ENCODE data around the gene C1QB. TPM values are rescaled to one million over a fixed set of nuclear protein-coding genes. Genes with fewer than 3 reads are reported as not detected.
"Not testable (repeated sequence)": the region's sequence is repeated elsewhere in the genome, so short reads cannot be mapped to it uniquely, and the experiment has no call there.

C1QB gene
- total RNA-seq, 1 donor = not detected

DNA sequence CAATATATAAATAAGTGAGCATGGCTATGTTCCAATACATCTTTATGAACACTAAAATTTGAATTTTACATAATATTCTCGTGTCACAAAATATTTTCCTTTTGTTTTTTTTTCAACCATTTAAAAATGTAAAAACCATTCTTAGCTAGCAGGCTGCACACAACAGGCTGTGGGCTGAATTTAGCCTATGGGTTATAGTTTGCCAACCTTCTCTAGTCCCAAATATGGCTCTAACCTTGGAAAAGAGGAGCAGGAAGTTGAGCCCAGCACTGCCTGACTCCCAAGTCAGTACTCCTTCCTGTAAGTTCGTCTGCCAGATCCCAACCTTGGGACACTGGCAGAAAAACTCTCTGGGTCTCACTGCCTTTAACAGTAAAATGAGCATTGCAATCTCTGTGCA lies 13.4 kb downstream of the C1QB start:
- no peak for TF ChIP-seq CTCF (IDR thresholded peaks at IDR 0.05; ENCODE audit: insufficient read depth, low read length)
- H3K4me3 ChIP-seq (ENCODE audit: low read depth, low read length) = no peak overlapping the region
- no peak for DNase-seq (ENCODE audit: low read depth)

DNA sequence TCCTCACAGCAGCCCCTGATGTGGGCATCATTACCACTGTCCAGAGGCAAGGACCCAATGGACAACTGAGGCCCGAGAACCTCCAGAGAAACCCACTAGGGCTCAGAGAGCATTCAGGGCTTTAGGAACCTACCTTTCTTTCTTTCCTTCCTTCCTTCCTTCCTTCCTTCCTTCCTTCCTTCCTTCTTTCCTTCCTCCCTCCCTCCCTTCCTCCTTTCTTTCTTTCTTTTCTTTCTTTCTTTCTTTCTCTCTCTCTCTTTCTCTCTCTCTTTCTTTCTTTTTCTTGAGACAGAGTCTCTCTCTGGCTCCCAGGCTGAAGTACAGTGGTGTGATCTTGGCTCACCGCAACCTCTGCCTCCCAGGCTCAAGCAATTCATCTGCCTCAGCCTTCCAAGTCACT lies 15.8 kb downstream of the C1QB start:
- DNase-seq (ENCODE audit: low read depth); H3K4me3 ChIP-seq (ENCODE audit: low read depth, low read length): not testable (repeated sequence)

DNA sequence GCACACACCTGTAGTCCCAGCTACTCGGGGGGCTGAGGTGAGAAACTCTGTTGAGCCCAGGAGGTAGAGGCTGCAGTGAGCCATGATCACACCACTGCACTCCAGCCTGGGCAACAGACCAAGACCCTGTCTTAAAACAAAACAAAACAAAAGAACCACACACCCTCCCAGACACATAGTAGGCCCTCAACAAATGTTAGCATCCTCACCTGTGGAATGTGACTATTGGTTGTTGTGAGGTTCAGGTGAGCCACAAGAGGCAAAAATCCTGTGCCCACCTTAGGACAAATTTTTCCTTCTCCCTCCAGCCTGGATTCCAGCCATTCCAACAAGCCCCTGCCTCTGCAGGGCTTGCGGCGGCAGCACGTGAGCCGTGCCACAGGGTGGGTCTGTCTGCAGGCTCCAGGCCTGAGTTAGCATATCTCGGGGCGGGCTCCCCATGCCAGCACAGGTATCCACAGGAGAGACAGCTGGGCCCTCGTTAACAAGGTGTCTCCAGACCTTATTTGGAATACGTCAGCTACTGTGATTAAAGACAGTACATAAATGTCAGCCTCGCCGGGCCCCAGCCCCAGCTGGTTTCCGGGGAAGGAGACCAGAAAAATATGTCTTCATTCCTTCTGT lies 17.4 kb downstream of the C1QB start:
- TF ChIP-seq CTCF (IDR thresholded peaks at IDR 0.05; ENCODE audit: insufficient read depth, low read length) = no peak
- no peak overlapping the region for H3K4me3 ChIP-seq (ENCODE audit: low read depth, low read length)

GRCh38 chr1:22671999-22672398 lies 19.0 kb downstream of the C1QB start:
- no peak overlapping the region for H3K4me3 ChIP-seq (ENCODE audit: low read depth, low read length)
- TF ChIP-seq CTCF (IDR thresholded peaks at IDR 0.05; ENCODE audit: insufficient read depth, low read length) = no peak
- no peak for DNase-seq (ENCODE audit: low read depth)

More for the DNA sequence above, 17.4 kb downstream of the C1QB start:
- no peak for DNase-seq (ENCODE audit: low read depth)

- DNase-seq (ENCODE audit: low read depth) = peak; percentile 80
These were observed 20.7 kb downstream of the C1QB start for GRCh38 chr1:22673486-22674409.

DNA sequence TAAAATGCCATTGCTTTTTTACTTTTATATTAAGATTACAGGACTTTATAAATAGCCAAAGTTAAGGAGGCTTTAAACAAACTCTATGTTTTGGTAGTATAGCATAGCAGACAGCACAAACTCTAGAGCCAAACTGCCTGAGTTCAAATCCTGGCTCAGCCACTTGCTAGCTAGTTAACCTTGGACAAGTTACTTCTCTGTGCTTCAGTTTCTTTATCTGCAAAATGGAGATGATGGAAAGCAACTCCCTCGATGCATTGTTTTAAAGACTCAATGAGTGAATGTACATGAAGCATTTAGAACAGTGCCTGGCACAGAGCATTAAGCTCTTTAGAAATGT lies 21.3 kb downstream of the C1QB start:
- no peak for DNase-seq (ENCODE audit: low read depth)
- H3K4me3 ChIP-seq (ENCODE audit: low read depth, low read length) = no peak overlapping the region
- TF ChIP-seq CTCF (IDR thresholded peaks at IDR 0.05; ENCODE audit: insufficient read depth, low read length) = no peak

More at GRCh38 chr1:22673486-22674409, 20.7 kb downstream of the C1QB start:
- no peak overlapping the region for H3K4me3 ChIP-seq (ENCODE audit: low read depth, low read length)
- peak; percentile 85 for TF ChIP-seq CTCF (IDR thresholded peaks at IDR 0.05; ENCODE audit: insufficient read depth, low read length)

GRCh38 chr1:22676151-22676550 lies 23.1 kb downstream of the C1QB start:
- DNase-seq (ENCODE audit: low read depth) = not testable (repeated sequence)

More at GRCh38 chr1:22676151-22676550, 23.1 kb downstream of the C1QB start:
- not testable (repeated sequence) for H3K4me3 ChIP-seq (ENCODE audit: low read depth, low read length)
